ENCODE data around the gene SLC30A7.

SLC30A7 gene

GRCh38 chr1:101005183-101005582 lies 109.3 kb downstream of the SLC30A7 start:
- no peaks in the 10 kb centered on the region for H3K27me3 ChIP-seq (ENCODE audit: insufficient read depth, poor library complexity, severe bottlenecking)
- no peak for TF ChIP-seq SPI1 (IDR thresholded peaks at IDR 0.05; ENCODE audit: borderline replicate concordance, low read depth)
- TF ChIP-seq GABPA (IDR thresholded peaks at IDR 0.05; ENCODE audit: low read depth): no peak
- no peak for TF ChIP-seq POLR2AphosphoS5 (IDR thresholded peaks at IDR 0.05; ENCODE audit: low read depth)
- TF ChIP-seq CTCF (IDR thresholded peaks at IDR 0.05; ENCODE audit: insufficient read depth, low read length): no peak
- TF ChIP-seq, protein P1, sequence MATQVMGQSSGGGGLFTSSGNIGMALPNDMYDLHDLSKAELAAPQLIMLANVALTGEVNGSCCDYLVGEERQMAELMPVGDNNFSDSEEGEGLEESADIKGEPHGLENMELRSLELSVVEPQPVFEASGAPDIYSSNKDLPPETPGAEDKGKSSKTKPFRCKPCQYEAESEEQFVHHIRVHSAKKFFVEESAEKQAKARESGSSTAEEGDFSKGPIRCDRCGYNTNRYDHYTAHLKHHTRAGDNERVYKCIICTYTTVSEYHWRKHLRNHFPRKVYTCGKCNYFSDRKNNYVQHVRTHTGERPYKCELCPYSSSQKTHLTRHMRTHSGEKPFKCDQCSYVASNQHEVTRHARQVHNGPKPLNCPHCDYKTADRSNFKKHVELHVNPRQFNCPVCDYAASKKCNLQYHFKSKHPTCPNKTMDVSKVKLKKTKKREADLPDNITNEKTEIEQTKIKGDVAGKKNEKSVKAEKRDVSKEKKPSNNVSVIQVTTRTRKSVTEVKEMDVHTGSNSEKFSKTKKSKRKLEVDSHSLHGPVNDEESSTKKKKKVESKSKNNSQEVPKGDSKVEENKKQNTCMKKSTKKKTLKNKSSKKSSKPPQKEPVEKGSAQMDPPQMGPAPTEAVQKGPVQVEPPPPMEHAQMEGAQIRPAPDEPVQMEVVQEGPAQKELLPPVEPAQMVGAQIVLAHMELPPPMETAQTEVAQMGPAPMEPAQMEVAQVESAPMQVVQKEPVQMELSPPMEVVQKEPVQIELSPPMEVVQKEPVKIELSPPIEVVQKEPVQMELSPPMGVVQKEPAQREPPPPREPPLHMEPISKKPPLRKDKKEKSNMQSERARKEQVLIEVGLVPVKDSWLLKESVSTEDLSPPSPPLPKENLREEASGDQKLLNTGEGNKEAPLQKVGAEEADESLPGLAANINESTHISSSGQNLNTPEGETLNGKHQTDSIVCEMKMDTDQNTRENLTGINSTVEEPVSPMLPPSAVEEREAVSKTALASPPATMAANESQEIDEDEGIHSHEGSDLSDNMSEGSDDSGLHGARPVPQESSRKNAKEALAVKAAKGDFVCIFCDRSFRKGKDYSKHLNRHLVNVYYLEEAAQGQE (IDR thresholded peaks at IDR 0.05; ENCODE audit: insufficient replicate concordance, low read depth): no peak
- no peak overlapping the region for H3K27ac ChIP-seq (replicated peaks)
- H3K4me3 ChIP-seq (replicated peaks; ENCODE audit: insufficient read depth, low read length): no peak overlapping the region
- no peak for DNase-seq (ENCODE audit: low read depth in 1 of 2, low spot score in 1 of 2)

DNA sequence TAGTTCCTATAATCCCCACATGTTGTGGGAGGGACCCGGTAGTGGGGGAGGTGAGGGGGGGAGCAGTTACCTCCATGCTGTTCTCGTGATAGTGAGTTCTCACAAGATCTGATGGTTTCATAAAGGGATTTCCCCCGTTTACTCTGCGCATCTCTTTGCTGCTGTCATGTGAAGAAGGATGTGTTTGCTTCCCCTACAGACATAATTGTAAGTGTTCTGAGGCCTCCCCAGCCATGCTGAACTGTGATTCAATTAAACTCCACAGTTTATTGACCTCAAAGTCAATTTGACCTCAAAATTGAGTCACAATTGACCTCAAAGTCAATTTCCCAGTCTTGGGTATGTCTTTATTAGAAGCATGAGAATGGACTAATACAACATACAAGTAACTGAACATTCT lies 110.0 kb downstream of the SLC30A7 start:
- TF ChIP-seq CTCF (IDR thresholded peaks at IDR 0.05; ENCODE audit: insufficient read depth, low read length) (no peak), SPI1 (IDR thresholded peaks at IDR 0.05; ENCODE audit: borderline replicate concordance, low read depth) (no peak), GABPA (IDR thresholded peaks at IDR 0.05; ENCODE audit: low read depth) (no peak), POLR2AphosphoS5 (IDR thresholded peaks at IDR 0.05; ENCODE audit: low read depth) (no peak)
- TF ChIP-seq, protein P1 (IDR thresholded peaks at IDR 0.05; ENCODE audit: insufficient replicate concordance, low read depth): no peak
- no peaks in the 10 kb centered on the region for H3K27me3 ChIP-seq (ENCODE audit: insufficient read depth, poor library complexity, severe bottlenecking)
- no peak overlapping the region for H3K27ac ChIP-seq (replicated peaks)

GRCh38 chr1:101006553-101006952 lies 110.7 kb downstream of the SLC30A7 start:
- no peak for TF ChIP-seq SPI1 (IDR thresholded peaks at IDR 0.05; ENCODE audit: borderline replicate concordance, low read depth)
- TF ChIP-seq GABPA (IDR thresholded peaks at IDR 0.05; ENCODE audit: low read depth): 0 out of 2 replicates have a peak, but pooled peaks have one; percentile 13

More for the DNA sequence above, 110.0 kb downstream of the SLC30A7 start:
- H3K4me3 ChIP-seq (replicated peaks; ENCODE audit: insufficient read depth, low read length): no peak overlapping the region
- peak in 1 of 2 experiments; percentile 28 for DNase-seq (ENCODE audit: low read depth in 1 of 2, low spot score in 1 of 2)

GRCh38 chr1:101008229-101008834 lies 112.4 kb downstream of the SLC30A7 start:
- H3K27ac ChIP-seq (replicated peaks): no peak overlapping the region
- TF ChIP-seq POLR2AphosphoS5 (IDR thresholded peaks at IDR 0.05; ENCODE audit: low read depth): no peak
- no peak overlapping the region for H3K4me3 ChIP-seq (replicated peaks; ENCODE audit: insufficient read depth, low read length)
- no peaks in the 10 kb centered on the region for H3K27me3 ChIP-seq (ENCODE audit: insufficient read depth, poor library complexity, severe bottlenecking)
- no peak for DNase-seq (ENCODE audit: low read depth in 1 of 2, low spot score in 1 of 2)

More at GRCh38 chr1:101006553-101006952, 110.7 kb downstream of the SLC30A7 start:
- no peak for DNase-seq (ENCODE audit: low read depth in 1 of 2, low spot score in 1 of 2)
- no peak overlapping the region for H3K4me3 ChIP-seq (replicated peaks; ENCODE audit: insufficient read depth, low read length)
- H3K27me3 ChIP-seq (ENCODE audit: insufficient read depth, poor library complexity, severe bottlenecking): no peaks in the 10 kb centered on the region
- H3K27ac ChIP-seq (replicated peaks): no peak overlapping the region

- H3K27me3 ChIP-seq (ENCODE audit: insufficient read depth, poor library complexity, severe bottlenecking): no peaks in the 10 kb centered on the region
- no peak for DNase-seq (ENCODE audit: low read depth in 1 of 2, low spot score in 1 of 2)
- TF ChIP-seq SPI1 (IDR thresholded peaks at IDR 0.05; ENCODE audit: borderline replicate concordance, low read depth): no peak
- TF ChIP-seq CTCF (IDR thresholded peaks at IDR 0.05; ENCODE audit: insufficient read depth, low read length): no peak
- TF ChIP-seq GABPA (IDR thresholded peaks at IDR 0.05; ENCODE audit: low read depth): no peak
- no peak for TF ChIP-seq POLR2AphosphoS5 (IDR thresholded peaks at IDR 0.05; ENCODE audit: low read depth)
- TF ChIP-seq, protein P1 (IDR thresholded peaks at IDR 0.05; ENCODE audit: insufficient replicate concordance, low read depth): no peak
- H3K4me3 ChIP-seq (replicated peaks; ENCODE audit: insufficient read depth, low read length): no peak overlapping the region
- H3K27ac ChIP-seq (replicated peaks): no peak overlapping the region
These were observed 117.9 kb downstream of the SLC30A7 start for GRCh38 chr1:101013776-101014175.
